ENCODE results near the gene MAP3K10.

GRCh38 chr19:40217934-40218890, 27.0 kb downstream of the MAP3K10 start, which contains the start of gene TTC9B:
- TF ChIP-seq POLR2AphosphoS5 (IDR thresholded peaks at IDR 0.05) = no peak
- no peak for TF ChIP-seq POLR2A (IDR thresholded peaks at IDR 0.05)
- no peak for TF ChIP-seq CTCF (IDR thresholded peaks at IDR 0.05)

All from breast epithelium (tissue), 3 donors.